Stimulated activated CD4-positive, alpha-beta T cell treated with anti-CD3 and anti-CD28 coated beads, Interleukin-4, amount 100 ng/mL, for 24 hours (primary cell): Measurements from ENCODE around the gene MEIOB.

Experiments
- DNase-seq: peaks from one replicate; pipeline ENCODE4 v3.0.0-alpha.2; 2020

MEIOB gene

DNA sequence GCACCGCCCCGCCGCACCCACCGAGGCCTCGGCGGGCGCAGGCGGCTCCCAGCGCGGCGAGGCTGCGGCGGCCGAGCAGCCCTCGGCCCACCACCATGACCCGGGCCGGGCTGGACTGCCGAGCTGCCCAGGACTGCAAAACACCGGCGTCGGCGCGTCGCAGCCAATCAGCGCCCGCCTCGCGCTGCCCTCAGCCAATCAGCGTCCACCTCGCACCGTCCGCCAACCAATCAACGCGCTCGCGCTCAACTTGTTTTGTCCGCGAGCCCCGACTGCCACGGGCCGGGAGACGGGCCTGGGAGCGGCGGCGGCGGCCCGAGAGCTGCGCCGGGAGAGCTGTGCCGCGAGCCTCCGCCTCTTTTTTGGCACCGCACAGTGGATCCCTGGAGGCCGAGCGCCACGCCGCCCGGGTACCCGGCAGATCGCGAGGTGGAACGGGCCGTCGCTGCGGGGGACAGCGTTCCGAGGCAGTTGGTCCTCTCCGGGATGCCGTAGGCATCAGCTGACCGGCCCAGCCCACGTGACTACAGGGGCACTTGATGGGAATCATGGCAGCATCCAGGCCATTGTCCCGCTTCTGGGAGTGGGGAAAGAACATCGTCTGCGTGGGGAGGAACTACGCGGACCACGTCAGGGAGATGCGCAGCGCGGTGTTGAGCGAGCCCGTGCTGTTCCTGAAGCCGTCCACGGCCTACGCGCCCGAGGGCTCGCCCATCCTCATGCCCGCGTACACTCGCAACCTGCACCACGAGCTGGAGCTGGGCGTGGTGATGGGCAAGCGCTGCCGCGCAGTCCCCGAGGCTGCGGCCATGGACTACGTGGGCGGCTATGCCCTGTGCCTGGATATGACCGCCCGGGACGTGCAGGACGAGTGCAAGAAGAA lies 45.0 kb downstream of the MEIOB start, which contains the start of the genes FAHD1 and HAGH:
Gene FAHD1 (plus strand): TSS at position 516 of the 883 bp plus-strand sequence. CDS start 33 bp downstream, at position 549.
Gene HAGH (minus strand): TSS at position 135 of the 883 bp plus-strand sequence. CDS start 38 bp downstream, at position 97.
- DNase-seq, result peak; percentile 91

DNA sequence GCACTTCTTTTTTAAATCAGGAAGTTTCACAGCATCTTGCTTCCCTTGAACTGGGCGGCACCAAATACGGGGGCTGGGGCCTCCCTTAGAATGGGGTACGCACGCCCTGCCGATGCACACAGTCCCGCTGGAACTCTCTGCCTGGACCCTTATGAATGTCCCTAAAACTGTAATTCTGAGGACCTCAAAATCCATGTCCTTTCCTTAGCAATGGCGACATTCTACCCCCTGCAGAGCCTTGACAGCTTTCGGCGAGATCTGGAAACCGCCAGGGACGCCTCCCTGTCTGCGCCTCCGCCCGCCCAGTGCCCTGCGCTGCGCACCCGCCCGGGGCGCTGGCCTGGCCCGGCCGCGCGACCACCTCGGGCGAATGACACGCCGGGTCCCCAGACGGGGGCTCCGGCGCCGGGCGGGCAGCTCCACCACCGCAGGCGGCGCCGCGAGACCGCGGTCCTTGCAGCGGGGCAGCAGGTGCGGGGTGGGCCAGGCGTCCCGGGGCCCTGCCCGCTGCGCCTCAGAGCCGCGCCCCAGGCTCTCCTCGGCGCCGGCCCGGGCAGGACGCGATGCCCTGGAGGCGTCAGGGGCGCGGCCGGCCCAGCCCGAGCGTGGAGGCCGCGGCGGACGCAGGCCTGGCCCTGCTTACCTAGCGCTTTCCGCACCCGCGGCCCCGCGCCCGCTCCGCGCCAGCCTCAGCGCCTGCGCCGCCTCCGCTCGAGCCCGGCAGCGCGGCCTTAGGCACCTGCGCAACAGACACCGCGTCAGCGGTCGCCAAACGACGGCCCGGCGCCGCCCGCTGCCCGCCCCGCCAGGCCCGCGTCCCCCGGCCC lies 45.9 kb downstream of the MEIOB start:
- peak; percentile 69 for DNase-seq

DNA sequence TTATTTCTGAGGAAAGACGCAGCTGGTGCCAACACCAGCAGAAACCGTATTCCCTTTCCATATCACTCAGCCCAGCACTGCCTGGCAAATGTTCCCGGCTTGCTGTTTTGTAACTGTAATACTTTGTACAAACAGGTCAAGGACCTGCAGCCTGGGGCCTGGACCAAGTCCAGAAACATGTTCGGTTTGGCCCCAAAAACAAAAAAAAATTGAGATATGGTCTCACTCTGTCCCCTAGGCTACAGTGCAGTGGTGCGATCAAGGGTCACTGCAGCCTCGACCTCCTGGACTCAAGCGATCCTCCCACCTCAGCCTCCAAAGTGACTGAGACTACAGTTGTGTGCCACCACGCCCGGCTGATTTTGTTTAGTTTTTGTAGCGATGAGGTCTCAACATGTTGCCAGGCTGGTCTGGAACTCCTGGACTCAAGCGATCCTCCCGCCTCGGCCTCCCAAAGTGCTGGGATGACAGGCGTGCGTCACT lies 46.5 kb downstream of the MEIOB start:
- no peak for DNase-seq

DNA sequence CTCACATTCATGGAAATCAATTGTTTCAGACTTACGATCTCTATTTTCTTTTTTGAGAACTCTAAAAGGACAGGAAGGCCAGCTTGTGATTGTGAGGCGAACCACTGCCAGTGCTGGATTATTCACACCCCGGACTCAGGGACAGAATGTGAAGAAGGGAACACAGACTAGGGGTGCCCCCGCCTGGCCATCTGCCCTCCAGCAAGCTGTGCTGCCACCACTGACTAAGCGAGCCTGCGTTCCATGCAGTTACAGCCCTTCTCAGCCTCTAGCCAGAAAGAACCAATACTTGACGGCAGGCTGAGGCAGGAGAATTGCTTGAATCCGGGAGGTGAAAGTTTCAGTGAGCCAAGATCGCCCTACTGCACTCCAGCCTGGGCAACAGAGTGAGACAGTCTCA lies 48.1 kb downstream of the MEIOB start:
- no peak for DNase-seq

DNA sequence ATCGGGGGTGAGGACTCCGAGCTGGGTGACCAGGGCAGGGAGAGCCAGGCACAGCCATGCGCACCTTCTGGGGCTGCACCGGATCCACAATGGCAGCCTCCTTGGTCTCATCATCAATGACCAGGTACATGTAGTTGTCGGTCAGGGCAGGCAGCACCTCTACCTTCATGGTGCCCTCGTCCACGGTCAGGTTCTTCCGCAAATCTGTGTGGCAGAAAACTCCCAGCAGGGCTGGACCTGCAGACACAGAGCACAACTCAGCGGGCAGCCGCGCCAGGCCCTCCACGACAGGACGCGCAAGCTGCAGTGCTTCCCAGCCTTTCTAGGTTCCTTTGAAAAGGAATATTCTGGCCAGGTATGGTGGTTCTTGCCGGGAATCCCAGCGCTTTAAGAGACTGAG lies 49.2 kb downstream of the MEIOB start:
- no peak for DNase-seq

DNA sequence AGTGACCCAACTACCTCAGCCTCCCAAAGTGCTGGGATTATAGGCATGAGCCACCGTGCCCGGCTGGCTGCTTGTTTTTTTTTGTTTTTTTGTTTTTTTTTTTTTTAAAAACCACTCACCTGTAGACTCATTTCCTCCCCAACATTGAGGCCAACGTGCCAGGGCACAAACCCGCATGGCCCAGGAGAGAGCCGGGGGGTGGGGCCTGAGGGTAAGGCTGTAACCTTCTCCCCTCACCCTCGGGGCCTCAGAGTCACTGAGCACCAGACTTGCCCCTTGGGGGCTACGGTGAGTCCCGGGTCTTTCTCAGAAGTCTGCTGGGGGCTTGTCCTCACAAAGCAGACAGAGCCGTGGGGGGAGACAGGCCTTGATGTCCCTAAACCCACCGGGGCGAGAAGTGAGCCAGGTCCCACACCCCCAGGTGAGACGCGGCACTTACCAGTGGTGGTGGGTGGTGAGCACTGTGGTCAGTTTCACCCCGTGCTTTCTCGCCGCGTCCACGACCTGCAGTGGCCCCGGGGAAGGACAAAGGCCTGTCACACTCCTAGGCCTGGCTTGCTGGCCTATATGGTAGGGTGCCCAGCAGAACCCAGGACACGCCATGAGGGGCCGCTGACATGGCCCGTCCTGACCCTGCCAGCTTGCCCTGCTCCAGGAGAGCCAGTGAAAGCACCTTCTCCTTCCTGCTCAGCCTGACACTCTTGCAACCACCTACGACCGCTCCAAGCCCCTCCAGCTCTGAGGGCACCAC lies 49.9 kb downstream of the MEIOB start:
- DNase-seq, result no peak

DNA sequence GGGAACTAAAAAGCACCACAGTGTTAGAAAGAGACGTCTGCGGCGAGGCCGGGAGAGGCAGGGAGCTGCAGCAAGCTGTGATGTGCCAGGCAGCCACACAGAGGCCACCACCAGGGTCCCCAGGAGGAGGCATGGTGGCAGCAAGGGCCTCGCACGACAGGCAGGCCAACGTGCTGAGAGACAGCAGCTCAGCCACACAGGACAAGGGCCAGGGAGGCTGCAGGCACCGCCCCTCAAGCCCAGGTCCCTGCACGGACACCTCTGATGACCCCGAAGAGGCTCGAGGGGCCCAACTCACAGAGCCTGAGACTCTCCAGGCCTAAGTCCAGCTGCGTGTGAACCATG lies 51.0 kb downstream of the MEIOB start:
- no peak for DNase-seq

DNA sequence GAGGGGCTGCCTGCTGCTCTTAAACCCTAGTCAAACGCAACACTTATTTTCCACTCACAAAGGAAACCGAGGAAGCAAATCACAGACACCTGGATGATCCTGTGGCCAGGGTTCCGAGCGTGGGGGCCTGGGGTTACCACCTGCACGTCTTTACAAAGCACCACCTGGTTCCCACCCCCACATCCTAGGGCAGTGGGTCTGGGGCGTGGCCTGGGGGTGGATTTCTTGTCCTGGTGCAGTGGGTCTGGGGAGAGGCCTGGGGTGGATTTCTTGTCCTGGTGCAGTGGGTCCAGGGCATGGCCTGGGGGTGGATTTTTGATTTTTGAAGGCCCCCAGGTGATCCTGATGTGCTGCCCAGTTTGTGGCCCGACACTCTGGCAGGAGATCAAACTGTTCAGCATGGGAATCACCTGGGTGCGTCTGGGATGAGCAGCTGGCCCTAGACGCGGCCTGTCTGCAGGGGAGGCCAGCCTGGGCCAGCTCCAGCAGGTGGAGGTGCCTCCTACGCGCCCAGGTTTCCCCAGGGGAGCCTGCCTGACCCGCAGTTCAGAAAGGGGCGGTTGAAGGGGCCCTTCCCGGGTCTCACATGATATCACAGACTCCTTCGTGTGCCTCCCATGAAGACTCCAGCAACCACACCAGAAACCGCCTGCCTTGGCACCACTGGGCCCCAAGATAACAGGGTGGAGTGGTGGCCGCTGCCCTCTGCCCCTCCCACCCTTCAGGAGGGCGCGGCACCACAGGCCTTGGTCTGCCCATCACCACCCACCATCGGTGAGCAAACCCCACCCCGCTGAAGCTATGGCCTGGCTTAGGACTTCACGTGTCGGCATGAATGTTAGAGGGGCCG lies 51.6 kb downstream of the MEIOB start:
- no peak for DNase-seq

DNA sequence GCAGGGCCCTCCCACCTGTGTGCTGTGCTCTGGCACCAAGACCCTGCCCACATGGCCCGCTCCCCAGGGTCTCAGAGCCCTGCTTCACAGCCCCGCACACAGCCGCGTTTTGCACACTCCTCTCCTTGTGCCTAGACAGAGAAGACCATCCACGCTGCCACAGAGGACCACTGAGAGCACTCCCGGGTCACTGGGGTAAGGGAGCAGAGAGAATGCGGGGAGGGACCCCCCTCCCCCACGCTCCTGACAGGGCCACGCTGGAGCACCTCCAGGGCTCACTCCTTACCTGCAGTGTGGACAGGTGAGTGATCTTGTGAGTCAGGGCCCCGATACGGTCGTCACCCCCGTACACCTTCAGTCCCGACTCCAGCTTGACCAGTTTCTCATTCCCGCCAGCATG lies 52.4 kb downstream of the MEIOB start:
- no peak for DNase-seq

DNA sequence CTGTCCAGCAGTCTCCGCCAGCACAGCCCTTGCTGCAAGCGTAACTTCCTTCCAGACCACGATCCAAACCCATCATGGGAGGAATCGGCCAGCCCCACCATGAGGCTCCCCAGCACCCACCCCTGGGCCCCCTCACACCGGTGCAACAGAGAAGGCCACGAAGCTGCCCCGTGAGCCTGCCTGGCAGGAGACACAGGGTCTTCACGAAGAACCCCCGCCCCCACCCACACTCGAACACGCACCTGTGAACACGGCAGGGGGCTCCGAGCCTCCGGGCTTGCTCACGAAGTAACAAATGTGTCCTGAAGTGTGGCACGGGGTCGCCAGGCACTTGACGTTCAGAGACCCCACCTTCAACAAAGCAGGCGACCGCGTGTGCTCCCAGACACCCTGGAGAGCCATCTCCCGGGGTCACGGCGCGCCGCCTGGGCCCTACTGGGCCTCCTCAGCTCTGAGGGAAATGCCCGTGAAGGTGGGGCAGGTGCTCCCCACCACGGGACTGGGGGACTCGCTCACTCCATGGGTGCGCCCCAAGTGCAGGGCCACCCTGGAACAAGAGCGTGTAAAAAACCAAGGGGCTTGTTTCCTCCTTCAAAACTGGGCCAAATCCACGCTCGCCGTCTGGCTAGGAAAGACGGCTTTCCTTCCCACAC lies 53.0 kb downstream of the MEIOB start:
- DNase-seq, result no peak

DNA sequence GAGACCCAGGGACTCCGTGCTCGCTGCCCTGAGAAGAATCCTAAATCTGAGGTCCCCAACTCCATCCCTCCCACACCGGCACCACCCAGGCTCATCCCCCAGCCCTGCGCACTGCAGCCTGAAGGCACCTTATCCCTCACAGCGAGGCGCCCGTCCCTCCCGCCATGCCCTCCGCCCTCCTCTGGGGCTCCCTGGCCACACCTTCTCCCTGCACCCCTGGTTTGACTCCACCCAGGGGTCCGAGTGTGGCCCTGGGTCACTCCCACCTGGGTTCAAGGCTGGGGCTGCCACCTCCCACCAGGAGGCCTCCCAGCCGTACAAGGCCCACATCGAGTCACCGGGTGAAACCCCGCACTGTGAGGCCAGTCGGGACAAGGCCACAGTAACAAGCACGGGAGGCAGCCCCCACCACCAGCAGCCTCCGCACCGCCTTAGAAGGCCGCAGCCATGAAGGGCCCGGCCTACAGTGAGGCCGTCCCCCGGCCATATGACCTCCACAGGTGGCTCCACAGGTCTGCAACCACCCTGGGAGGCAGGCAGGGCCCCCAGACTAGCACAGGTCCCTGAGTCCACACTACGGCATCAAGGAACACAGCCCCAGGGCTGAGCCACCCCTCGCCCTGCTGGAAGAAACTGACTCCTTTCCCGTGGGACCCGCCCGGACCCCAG lies 53.6 kb downstream of the MEIOB start:
- DNase-seq, result no peak

DNA sequence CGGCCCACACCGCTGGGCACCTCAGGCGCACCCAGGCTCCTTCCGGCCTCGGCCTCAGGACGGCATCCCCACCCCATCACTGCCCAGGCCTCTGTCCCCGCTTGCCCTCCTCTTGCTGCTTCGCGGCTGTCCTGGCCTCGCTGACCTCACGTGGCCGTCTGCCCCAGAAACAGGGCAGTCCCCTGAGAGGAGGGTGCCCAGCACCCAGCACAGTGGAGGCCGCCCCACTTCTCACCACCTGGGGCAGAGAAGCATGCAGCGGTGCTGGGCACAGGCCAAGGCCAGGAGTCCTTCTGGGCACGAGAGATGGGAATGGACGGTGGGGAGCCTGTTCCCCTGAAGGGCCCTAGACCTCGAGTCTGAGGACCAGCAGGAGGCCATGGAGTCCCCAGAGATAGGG lies 54.2 kb downstream of the MEIOB start:
- no peak for DNase-seq

DNA sequence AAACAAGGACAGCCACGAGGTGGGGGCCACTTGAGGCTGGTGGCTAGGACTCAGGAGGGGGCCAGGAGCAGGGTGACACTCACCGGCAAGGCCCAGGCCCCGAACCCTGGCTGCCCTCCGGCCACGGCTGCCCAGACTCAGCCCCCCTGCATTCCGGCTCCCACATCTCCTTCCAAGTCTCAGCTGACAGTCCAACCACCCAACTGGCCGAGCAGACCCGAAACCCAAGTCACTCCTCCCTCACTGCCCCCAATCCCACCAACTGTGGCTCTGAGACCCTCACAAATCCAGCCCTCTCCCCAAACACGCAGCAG lies 54.7 kb downstream of the MEIOB start:
- no peak for DNase-seq

DNA sequence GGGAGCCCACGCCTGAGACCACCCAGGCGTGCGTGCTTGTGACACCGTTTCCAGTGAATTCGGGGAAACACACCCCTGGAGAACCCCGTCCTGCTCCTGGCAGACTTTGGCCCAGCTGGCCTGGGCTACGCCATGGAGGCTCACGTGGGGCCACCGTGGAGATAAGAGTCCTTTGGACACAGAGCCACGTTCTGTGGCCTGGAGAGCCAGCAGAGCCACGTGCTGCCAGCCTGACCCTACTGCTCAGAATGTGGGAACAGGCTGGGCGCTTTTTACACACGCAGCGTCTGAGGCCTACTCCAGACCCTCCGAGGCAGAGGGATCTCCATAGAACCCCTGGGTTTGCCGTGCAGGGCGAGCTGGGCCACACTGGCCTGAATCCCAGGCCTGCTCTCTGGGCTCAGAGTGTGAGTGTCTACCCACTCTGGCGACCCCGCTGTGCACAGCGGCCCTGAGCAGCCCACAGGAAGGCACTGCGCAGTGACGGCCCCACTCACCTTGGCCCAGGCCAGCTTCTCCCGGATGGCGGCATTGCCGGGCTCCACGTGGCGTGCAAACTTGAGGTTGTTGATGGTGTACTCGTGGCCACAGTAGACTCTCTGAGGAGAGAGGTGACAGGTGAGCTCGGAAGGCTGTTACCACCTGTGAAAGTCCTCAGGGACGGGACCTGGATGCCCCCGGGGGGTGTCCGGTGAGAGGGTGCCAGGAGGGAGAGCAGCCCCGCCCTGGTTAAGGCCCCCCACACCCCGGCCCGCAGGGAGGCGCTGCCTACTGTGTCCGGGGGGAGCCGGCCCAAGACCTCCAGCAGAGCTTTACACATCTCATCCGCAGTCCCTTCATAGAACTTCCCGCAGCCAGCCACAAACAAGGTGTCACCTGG lies 55.3 kb downstream of the MEIOB start:
- DNase-seq, result no peak

DNA sequence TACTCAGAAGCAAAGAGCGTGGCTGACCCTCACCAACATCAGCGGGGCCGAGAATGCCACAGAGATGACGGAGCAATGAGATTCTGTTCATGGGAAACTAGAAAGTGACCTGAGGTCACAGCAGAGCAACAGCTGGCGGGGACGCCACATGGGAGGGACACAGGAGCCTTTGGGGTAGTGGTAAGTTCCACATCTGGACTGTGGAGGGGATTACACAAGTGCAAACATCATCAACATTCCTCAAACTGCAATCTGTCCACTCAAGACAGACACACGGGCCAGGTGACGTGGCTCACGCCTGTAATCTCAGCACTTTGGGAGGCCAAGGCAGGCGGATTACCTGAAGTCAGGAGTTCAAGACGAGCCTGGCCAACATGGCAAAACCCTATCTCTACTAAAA lies 56.5 kb downstream of the MEIOB start:
- DNase-seq, result no peak

DNA sequence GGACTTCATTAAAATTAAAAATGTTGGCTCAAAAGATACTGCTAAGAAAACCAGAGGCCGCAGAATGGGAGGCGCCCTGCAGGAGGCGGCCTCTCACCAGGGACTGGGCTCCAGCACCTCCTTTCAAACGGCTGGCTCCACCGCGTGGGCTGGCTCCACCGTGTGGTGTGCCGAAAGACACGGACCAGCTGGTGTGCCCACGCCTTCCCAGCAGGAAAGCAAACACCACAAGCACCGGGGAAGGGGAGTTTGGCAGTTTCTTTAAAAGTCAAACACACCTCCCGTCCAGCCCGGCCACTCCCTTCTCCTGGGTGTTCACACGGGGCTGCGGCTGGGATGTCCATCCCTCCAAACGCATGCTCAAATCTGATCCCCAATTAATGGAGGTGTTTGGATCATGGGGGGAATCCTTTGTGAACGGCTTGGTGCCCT lies 59.2 kb downstream of the MEIOB start:
- DNase-seq, result peak; percentile 48

DNA sequence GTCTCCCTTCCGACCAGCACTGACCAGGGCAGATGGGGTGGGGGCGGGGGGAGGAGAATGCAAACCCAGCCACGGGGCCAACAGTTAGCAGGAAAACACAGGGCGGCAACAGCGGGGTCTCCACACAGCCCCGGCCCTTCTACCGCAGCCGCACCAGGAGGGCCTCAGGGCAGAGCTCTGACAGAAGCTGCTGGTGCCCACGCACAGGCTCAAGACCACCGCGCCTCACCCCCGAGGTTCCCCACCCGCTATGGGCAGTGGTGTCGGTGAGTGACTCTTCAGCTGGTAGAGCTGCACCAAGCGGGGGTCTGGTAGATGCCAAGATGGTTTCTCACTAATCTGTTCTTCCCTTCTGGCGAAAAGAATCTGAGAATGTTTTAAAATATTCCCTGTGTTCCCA lies 61.4 kb downstream of the MEIOB start:
- DNase-seq, result no peak

DNA sequence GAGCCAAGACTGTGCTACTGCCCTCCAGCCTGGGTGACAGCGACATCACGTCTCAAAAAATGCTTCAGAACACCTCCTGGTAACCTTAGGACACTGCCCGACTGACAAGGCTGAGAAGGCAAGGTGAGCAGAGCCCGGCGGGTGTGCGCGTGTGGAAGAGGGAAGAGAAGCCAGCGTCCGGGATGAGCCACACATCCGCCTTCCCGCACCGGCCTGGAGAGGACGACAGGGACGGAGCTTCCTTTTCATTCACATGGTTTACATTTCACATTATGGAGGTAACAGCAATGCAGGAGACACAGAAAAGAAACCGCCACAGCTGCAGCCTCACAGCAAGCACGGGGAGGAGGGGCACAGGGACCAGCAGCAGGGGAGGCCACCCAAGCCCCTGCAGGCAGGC lies 61.9 kb downstream of the MEIOB start:
- DNase-seq, result no peak

DNA sequence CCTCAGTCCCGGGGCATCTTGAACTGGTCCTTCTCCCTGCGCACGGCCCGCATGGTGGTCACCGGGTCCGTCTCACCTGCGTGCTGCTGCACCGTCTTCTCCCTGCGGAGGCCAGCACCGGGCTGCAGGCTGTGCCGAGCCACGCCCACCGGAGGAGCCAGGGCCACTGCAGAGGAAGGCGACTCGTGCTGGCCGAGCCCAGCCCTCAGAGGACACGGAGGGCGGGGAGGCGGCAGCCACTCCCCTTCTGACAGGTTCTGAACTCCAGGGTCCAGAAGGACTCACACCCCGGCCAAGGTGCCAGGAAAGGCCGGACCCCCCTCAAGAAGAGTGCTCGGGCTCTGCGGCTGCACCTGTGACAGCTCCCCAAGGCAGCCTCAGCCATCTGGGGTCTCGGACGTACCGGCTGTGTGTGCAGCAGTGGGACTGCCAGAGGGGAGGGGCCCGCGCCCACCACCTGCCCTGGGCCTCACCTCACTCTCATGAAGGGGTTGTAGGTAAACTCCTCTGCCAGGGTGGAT lies 62.6 kb downstream of the MEIOB start:
- DNase-seq, result no peak

DNA sequence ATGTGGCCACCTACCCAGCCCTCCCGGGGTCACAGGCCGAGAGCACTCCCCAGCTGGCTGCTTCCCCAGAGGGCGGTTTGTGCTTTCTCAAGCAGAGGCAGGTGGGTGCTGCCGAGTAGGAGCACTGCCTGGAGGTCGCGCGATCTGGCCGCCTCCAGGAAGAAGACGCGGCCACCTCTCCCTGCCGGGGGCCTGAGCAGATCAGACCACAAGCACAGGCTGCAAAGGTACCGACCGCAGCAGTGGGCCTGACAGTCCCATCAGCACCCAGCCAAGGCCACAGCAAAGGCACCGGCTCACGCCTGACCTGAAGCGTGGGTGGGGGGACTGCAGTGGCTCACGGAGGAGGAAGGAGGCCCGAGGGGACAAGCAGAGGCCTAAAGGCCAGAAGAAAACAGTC lies 63.3 kb downstream of the MEIOB start:
- no peak for DNase-seq
